NCI-H128 (cell line): ENCODE measurements around the gene ITGB2.

Source experiments
- DNase-seq: peaks from one replicate; lab custom pipeline; 2025; ENCODE audit not compliant: unreplicated experiment; lab: John Stamatoyannopoulos, UW

Gene ITGB2

DNA sequence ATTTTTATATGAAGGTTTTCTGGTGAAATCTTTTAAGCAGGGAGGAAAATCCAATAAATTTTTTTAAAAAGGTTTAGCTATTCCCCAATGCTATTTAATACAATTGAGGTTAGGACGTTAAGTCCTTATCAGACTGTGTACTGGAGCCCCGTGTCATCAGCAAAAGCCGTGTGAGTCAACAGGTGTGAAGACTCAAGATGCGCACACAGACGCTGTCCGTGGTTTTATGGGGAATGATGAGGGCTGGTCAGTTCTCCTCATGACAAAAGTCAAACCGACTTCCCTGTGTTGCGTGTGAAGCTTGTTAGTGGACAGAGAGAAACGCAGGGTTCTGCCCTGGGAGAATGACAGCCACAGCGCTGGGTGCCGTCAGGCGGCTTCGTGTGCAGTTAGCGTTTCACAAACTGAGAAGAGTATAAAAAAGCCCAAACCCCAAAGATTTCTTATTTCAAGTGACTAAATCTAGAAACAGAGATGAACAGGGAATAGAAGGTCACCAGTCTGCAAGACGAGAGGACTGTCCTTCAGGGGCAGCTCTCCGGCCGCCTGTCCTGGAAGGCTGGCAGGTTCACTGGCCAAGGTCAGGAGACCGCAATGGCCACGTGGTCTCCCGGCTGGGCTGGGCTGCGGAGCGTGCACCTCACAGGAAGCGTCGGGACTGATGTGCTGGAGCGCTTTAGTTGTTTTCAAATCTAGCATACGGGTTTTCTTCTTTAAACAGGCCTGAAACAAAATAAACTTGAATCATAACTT, 69.6 kb downstream of the ITGB2 start:
- DNase-seq = no peak

- no peak for DNase-seq
These were observed 70.4 kb downstream of the ITGB2 start for GRCh38 chr21:44850208-44850800.

DNA sequence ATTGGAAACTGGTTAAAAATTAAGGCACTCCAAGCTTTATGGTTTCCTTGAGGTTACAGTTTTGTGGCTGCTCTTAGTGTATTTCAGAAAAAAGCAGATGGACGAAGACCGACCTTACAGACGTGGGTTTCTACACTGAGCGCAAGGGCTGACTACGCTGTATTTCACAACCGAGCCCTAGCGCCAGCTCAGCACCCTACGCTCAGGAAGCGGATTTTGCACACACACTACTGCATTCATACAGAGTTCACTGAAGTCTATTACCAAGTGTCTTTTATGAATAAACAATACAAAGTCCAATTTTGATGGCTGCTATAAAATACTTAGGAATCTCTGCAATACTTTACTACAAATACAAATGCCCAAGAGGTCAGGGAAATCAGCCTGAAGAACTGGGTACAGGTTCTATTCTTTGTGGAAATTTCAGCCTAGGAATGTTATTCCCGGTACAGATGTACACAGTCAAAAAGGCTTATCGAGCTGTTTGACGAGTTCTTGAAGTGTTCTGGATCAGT, 71.0 kb downstream of the ITGB2 start:
- no peak for DNase-seq

- DNase-seq = no peak
These were observed 71.7 kb downstream of the ITGB2 start for GRCh38 chr21:44848821-44849521.

DNA sequence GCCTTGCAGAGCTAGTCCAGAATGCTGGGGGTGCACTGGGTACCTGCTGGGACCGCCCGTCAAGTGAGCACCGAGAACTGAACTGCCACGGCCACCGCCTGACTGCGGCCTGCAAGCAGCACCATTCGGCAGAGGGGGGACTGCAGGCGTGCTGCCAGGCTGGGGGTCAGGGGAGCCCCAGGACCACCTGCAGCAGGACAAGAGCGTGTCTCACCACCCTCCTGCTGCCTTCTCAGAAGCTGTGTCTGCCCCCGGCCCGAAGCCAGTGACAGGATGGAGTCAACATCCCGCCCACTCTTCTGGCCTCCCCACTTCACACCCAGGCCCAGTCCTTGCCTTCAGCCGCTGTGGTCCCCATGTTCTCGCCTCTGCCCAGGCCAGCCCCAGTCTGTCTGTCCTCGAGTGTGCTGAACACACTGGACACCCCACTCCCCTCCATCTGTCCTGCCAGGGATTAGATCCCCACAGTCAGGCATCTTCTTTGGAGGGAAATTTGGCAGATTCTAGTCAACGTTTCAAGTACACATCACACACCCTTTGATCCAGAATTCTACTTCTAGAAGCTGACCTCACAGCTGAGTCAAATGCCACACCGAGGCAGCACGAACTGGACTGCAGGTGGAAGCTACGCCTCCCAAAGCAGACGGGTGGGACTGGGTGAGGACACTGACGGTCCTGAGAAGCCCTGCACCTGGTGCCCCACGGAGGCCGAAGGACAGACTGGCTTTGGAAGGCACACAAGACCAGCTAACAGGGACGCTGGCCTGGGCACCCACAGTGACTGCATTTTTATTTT, 73.2 kb downstream of the ITGB2 start:
- no peak for DNase-seq

DNA sequence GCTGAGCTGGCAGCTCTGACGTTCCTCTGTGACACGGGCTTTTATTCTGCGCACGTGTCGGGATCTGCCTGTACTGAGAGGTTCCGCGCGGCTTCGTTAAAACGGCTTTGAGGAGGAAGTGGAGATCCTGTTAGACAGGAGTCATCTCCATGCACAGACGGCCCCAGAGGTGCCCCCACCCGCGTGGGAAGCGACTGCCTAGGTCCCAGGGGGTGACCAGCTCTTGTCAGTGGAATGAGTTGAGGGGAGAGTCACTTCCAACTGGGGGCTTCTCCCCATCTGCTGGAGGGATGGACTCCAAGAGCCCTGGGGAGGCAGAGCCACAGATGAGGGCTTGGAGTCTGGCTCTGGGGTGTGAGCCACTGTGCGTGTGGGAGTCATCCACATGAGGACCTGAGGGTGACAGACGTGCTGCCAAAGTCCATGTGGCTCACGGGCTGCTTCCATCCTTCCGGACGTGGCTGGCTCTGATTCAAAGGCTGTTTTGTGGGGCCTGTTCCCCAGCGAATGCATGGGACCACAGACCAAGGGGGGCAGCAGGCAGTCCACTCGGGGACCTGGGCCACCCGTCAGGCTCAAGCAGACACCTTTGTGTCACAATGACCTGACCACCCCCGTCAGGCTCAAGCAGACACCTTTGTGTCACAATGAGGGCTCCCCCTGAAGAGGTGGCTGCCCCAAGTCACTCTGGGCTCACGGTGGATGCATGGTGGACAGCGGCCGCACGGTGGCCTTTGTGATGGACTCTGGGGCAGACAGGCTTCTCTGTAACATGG, 74.0 kb downstream of the ITGB2 start:
- no peak for DNase-seq

DNA sequence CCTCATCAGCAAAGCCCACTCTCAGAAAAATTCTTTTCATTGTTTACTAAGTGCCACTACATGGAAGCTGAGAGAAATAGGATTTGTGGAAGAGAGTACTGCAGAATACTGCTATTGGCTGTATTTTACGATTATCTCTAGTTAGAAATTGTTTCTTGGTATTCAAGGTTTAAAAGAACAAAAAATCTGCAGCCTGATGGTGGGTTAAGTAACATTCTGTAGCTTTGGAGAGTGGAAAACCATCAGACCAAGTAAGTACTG, 74.5 kb downstream of the ITGB2 start:
- DNase-seq = no peak

GRCh38 chr21:44845418-44846223, 75.1 kb downstream of the ITGB2 start:
- no peak for DNase-seq

DNA sequence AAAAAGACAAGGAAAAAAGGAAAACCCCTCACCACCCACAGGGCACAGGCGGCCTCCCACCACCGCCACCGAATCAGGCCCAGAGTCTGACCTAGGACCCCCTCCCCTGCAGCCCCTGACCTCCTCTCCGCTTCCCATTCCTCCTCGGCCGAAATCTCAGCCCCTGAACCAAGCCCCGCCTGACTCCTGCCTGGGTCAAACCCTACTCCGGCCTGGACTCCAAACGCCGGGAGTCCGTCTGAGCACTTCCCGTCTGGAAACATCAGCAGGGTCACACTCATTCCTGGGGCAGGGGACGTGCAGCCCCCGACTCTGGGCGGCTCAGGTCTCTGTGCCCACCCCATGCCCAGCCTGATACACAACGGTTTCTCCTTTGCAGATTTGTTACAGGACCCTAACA, 76.4 kb downstream of the ITGB2 start:
- DNase-seq = no peak

- DNase-seq = no peak
These were observed 77.8 kb downstream of the ITGB2 start for GRCh38 chr21:44842721-44843445.

DNA sequence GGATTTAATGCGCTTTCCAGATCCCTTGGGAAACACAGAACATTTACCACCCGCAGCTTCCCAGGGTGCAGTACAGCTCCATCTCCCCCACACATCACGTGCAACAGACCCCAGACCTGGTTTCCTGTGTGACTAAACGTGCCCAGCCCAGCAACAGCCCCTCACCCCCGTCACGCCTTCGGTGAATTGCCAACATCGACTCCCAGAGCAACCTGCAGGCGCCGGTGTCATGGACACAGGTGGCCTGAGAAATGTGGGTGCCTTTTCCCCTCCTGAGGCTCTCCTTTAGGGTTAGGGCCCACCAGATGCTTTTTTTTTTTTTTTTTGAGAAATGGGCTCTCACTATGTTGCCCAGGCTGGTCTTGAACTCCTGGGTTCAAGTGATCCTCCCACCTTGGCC, 78.6 kb downstream of the ITGB2 start:
- no peak for DNase-seq

DNA sequence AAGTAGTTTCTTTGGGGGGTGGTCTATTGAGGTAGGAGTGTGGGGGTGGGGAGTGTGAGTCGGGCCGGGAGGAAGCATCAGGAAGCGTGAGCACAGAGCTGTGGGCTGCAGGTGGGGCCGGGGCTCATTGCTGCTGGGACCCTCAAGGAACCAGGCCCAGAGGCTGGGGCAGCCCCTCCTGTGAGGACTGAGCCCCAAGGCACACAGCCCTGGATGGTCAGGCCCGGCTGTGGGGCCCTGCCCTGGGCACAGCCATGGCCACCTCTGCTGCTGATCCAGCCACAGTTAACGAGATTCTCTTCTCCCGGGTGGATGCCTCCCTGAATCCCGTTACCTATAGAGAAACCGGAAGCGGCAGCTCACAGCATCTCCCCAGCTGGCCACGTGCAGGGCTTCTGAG, 79.9 kb downstream of the ITGB2 start:
- DNase-seq = no peak

- no peak for DNase-seq
These were observed 81.7 kb downstream of the ITGB2 start for GRCh38 chr21:44838951-44839350.

- DNase-seq = no peak
These were observed 82.4 kb downstream of the ITGB2 start for GRCh38 chr21:44838039-44838895.

GRCh38 chr21:44837537-44837936, 83.2 kb downstream of the ITGB2 start:
- DNase-seq = no peak

DNA sequence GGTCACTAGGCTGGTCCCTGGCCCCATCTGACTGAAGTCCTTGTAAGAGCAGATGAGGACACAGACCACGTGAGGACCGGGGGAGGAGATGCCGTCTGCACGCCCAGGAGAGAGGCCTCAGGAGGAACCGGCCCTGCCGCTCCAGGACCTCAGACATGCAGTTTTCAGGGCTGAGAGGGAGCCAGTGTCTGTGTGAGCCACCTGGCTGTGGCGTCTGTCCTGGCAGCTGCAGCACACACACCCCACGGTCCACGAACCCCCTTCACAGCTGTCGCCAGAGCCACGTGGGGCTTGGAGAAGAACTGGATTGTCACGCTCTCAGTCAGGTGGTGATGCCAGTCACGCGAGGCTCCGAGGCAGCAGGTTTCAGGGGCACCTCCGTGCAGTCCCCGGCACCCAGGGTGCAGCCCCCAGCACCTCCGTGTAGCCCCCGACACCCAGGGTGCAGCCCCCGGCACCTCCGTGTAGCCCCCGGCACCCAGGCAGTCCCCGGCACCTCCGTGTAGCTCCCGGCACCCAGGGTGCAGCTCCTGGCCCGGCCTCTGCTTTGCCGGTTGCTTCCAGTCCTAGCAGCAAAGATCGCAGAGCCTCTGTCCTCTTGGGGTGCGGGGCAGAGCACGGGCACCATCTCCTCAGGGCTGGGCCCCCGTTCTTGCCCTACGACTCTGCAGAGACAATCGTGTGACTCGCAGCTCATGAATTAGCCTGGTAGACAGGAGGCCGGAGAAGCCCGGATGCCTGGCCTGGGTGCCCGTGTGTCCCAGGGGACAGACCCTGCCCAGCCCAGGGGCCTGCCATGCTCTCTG, 83.8 kb downstream of the ITGB2 start:
- DNase-seq = no peak

GRCh38 chr21:44836349-44836665, 84.4 kb downstream of the ITGB2 start:
- no peak for DNase-seq
